ENCODE measurements around the gene FAM149A. TPM values are rescaled to one million over a fixed set of nuclear protein-coding genes. Genes with fewer than 3 reads are reported as not detected.

FAM149A gene
- total RNA-seq, 1 experiment from 2014 or later, result 14.6 TPM

DNA sequence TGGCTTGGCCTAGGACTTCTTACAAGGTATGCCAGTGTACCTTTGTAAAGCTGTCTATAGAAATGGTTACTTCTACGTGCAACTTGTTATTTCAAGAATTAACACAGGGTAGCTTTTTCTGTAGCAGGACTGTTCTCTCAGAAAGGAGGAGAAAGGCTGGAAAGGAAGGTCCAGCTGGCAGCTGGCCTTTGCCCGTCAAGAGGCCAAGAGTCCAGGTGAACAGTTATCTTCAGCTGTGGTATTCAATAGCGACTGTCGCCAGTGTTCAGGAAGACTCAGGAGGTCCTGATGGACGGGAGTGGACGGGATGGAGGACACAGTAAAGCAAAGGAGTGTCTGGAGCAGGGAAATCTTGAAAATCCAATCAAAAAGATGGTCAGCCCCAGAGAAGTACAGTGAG, 91.6 kb downstream of the FAM149A start:
- CTCF ChIA-PET, result no interaction called here

DNA sequence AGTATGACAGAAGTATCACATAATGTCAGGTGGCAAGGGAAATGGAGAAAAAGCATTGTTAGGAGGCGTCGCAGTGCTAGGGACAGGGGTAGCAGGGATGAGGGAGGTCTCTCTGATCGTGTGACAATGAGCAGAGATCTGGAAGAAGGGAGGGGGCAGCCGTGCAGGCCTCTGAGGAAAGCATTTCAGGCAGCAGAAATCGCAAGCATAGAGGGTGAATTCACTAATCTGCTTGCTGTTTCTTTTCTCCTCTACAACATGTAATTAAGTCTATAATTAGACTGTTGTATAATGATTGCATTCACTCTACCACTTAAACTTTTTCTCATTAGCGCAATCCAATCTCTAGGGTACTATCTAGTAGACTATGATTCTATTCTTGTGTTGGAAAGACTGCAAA, 96.0 kb downstream of the FAM149A start:
- Mint-ChIP-seq H3K36me3 (peaks cover 3% of the 10 kb centered on the region), H3K4me3 (no peak overlapping the region), H3K4me1 (peaks cover 28% of the 10 kb centered on the region), H3K9me3 (peaks cover 4% of the 10 kb centered on the region; the same call in 1 of the 2 replicates), H3K27ac (no peak overlapping the region), H3K27me3 (ENCODE audit: low read depth) (no peaks in the 10 kb centered on the region)
- no peak for DNase-seq (ENCODE audit: low spot score)
- CTCF ChIA-PET, result no interaction called here
- TF ChIP-seq ELF4 (CRISPR knock-in tag; IDR thresholded peaks at IDR 0.05; ENCODE audit: low read depth) (no peak), ETV6 (CRISPR knock-in tag; IDR thresholded peaks at IDR 0.05) (no peak), NR2C2 (CRISPR knock-in tag; IDR thresholded peaks at IDR 0.05) (no peak), JAZF1 (CRISPR knock-in tag; IDR thresholded peaks at IDR 0.05) (no peak), ATF6 (CRISPR knock-in tag; IDR thresholded peaks at IDR 0.05) (no peak), CREB1 (CRISPR knock-in tag; IDR thresholded peaks at IDR 0.05) (no peak), OVOL2 (CRISPR knock-in tag; IDR thresholded peaks at IDR 0.05; ENCODE audit: borderline replicate concordance) (no peak), FOXK1 (CRISPR knock-in tag; IDR thresholded peaks at IDR 0.05) (no peak), ZNF317 (CRISPR knock-in tag; IDR thresholded peaks at IDR 0.05; ENCODE audit: borderline replicate concordance, low read depth) (no peak), E2F5 (CRISPR knock-in tag; IDR thresholded peaks at IDR 0.05) (no peak)
- POLR2A ChIA-PET, result no interaction called here
- no peak for ATAC-seq

More for the DNA sequence above, 91.6 kb downstream of the FAM149A start:
- Mint-ChIP-seq H3K27ac (no peak overlapping the region), H3K9me3 (no peaks in the 10 kb centered on the region), H3K4me3 (no peak overlapping the region), H3K27me3 (ENCODE audit: low read depth) (no peaks in the 10 kb centered on the region; the same call in 1 of the 2 replicates), H3K36me3 (no peaks in the 10 kb centered on the region), H3K4me1 (peaks cover 21% of the 10 kb centered on the region)
- ATAC-seq (no peak), DNase-seq (ENCODE audit: low spot score) (no peak)
- TF ChIP-seq SMAD4 (CRISPR knock-in tag; IDR thresholded peaks at IDR 0.05) (no peak), SMAD3 (CRISPR knock-in tag; IDR thresholded peaks at IDR 0.05; ENCODE audit: borderline replicate concordance) (no peak)
- TF ChIP-seq, protein P1, sequence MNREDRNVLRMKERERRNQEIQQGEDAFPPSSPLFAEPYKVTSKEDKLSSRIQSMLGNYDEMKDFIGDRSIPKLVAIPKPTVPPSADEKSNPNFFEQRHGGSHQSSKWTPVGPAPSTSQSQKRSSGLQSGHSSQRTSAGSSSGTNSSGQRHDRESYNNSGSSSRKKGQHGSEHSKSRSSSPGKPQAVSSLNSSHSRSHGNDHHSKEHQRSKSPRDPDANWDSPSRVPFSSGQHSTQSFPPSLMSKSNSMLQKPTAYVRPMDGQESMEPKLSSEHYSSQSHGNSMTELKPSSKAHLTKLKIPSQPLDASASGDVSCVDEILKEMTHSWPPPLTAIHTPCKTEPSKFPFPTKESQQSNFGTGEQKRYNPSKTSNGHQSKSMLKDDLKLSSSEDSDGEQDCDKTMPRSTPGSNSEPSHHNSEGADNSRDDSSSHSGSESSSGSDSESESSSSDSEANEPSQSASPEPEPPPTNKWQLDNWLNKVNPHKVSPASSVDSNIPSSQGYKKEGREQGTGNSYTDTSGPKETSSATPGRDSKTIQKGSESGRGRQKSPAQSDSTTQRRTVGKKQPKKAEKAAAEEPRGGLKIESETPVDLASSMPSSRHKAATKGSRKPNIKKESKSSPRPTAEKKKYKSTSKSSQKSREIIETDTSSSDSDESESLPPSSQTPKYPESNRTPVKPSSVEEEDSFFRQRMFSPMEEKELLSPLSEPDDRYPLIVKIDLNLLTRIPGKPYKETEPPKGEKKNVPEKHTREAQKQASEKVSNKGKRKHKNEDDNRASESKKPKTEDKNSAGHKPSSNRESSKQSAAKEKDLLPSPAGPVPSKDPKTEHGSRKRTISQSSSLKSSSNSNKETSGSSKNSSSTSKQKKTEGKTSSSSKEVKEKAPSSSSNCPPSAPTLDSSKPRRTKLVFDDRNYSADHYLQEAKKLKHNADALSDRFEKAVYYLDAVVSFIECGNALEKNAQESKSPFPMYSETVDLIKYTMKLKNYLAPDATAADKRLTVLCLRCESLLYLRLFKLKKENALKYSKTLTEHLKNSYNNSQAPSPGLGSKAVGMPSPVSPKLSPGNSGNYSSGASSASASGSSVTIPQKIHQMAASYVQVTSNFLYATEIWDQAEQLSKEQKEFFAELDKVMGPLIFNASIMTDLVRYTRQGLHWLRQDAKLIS (CRISPR knock-in tag; IDR thresholded peaks at IDR 0.05; ENCODE audit: borderline replicate concordance), result no peak
- POLR2A ChIA-PET, result no interaction called here

DNA sequence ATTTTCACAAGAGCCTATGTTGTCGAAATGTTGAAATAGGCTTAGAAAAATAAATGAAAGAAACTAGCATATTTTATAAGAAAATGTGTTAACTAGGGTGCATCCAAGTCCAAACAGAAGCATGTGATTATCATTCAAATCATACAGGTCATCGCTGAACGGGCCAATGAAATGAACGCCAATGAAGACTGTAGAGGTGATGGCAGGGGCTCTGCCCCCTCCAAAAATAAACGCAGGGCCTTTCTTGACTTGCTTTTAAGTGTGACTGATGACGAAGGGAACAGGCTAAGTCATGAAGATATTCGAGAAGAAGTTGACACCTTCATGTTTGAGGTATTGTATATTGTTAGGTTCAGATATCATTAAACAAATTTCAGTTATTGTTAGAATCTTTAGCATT, 96.5 kb downstream of the FAM149A start:
- Mint-ChIP-seq H3K36me3 (peaks cover 3% of the 10 kb centered on the region), H3K4me1 (peaks cover 28% of the 10 kb centered on the region)

More for the DNA sequence above, 96.5 kb downstream of the FAM149A start:
- POLR2A ChIA-PET, result no interaction called here
- CTCF ChIA-PET, result interaction anchor here (1.3 to 1.5 kb wide), 3 partner anchors 13 to 161 kb away, joined by 3 to 4 read pairs (median 4); no protein-coding TSS in a partner anchor
- ATAC-seq, result no peak
- TF ChIP-seq GTF2I (CRISPR knock-in tag; conservative IDR thresholded peaks at IDR 0.05), result no peak
- Mint-ChIP-seq H3K9me3 (peaks cover 6% of the 10 kb centered on the region), H3K27ac (no peak overlapping the region), H3K27me3 (ENCODE audit: low read depth) (no peaks in the 10 kb centered on the region), H3K4me3 (no peak overlapping the region)
- DNase-seq (ENCODE audit: low spot score), result no peak

Measured in WTC11 (cell line).